ENCODE data around the gene PRMT5. TPM values are rescaled to one million over a fixed set of nuclear protein-coding genes. Genes with fewer than 3 reads are reported as not detected.

PRMT5 gene
- total RNA-seq, 4 donors from 2014 or later: 67.2 to 83.2 (median 78.6) TPM

GRCh38 chr14:22910916-22911315 lies 18.3 kb downstream of the PRMT5 start:
- peaks cover 0 to 19% of the 10 kb centered on the region in 2 donors for H3K4me1 ChIP-seq
- ATAC-seq (no peak), DNase-seq (no peak)
- no peak for TF ChIP-seq CTCF (IDR thresholded peaks at IDR 0.05 in 4 of 5, conservative IDR thresholded peaks at IDR 0.05 in 1 of 5)
- intact Hi-C loops (cut with DNase I; ENCODE audit: low total_unique reads) (no loop called here), in situ Hi-C loops (cut with MboI; ENCODE audit: low sequenced_read_pairs in 4 of 4) (no loop called here)
- H3K4me3 ChIP-seq: no peak overlapping the region
- no peaks in the 10 kb centered on the region for H3K27me3 ChIP-seq
- H3K9me3 ChIP-seq: no peaks in the 10 kb centered on the region
- peaks cover 2 to 40% of the 10 kb centered on the region in 2 donors for H3K36me3 ChIP-seq
- H3K27ac ChIP-seq: peak overlapping the region in 1 of 4 donors; percentile 8

DNA sequence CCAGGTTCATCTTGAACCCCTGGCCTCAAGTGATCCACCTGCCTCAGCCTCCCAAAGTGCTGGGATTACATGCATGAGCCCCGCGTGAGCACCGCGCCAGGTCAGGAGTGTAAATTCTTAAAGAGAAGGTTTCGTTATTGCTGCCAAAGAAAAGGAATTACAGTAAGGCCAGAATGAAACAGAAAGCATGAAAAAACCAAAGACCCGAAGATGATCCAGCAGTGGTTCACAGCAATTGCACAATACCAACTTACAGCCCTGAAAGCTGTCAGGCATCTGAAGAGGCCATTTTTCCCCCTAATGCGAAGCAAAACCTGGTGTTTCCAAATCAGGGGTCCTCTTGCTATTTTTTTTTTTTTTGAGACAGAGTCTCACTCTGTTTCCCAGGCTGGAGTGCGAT lies 20.6 kb downstream of the PRMT5 start:
- in situ Hi-C loops (cut with MboI; ENCODE audit: low sequenced_read_pairs in 4 of 4) (no loop called here), intact Hi-C loops (cut with DNase I; ENCODE audit: low total_unique reads) (no loop called here)
- Histone ChIP-seq H3K4me1 (peaks cover 0 to 14% of the 10 kb centered on the region in 2 donors), H3K27ac (no peak overlapping the region), H3K27me3 (no peaks in the 10 kb centered on the region), H3K9me3 (no peaks in the 10 kb centered on the region), H3K4me3 (no peak overlapping the region), H3K36me3 (peaks cover 6 to 59% of the 10 kb centered on the region in 2 donors)
- TF ChIP-seq POLR2A (IDR thresholded peaks at IDR 0.05): no peak
- TF ChIP-seq CTCF (IDR thresholded peaks at IDR 0.05 in 4 of 5, conservative IDR thresholded peaks at IDR 0.05 in 1 of 5): no peak
- DNase-seq: no peak
- ATAC-seq: no peak

DNA sequence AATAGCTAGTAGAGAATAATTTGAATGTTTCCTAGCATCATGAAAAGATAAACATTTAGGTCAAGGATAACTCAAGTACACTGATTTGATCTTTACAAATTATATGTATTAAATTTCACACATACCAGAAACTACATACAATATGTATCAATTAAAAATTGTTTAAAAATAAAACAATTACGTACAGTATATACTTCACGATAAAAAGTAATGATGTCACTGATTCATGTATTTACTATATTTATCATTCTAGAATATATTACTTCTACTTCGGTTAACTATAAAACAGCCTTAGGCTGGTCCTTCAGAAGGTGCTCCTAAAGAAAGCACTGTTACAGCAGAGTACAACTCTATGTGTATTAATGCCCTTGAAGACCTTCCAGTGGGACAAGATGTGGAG lies 21.7 kb downstream of the PRMT5 start:
- in situ Hi-C loops (cut with MboI; ENCODE audit: low sequenced_read_pairs in 4 of 4) (no loop called here), intact Hi-C loops (cut with DNase I; ENCODE audit: low total_unique reads) (no loop called here)
- H3K4me1 ChIP-seq: peaks cover 0 to 14% of the 10 kb centered on the region in 2 donors
- no peak overlapping the region for H3K4me3 ChIP-seq
- TF ChIP-seq CTCF (IDR thresholded peaks at IDR 0.05 in 4 of 5, conservative IDR thresholded peaks at IDR 0.05 in 1 of 5): no peak
- no peak for TF ChIP-seq POLR2A (IDR thresholded peaks at IDR 0.05)
- peaks cover 8 to 70% of the 10 kb centered on the region in 2 donors for H3K36me3 ChIP-seq
- no peaks in the 10 kb centered on the region for H3K9me3 ChIP-seq
- no peaks in the 10 kb centered on the region for H3K27me3 ChIP-seq
- DNase-seq (no peak), ATAC-seq (no peak)
- no peak overlapping the region for H3K27ac ChIP-seq

DNA sequence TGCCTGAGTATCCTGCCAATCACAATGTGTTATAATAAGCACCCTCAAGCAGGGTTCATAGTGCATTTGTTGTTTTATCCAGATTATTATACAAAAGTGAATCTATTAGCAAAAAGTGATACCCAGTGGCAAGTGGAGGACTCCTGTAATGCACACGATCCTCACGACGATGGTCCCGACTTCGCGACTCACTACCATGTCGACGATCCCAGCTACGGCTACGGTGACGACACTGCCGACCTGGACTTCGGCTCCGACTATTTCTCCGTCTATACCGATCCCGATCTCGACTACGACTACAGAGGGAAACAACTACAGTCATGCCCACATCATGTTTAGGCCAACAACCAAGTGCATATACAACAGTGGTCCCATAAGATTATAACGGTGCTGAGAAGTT lies 23.1 kb downstream of the PRMT5 start:
- peaks cover 0 to under 1% of the 10 kb centered on the region in 2 donors for H3K4me1 ChIP-seq
- H3K4me3 ChIP-seq: no peak overlapping the region
- intact Hi-C loops (cut with DNase I; ENCODE audit: low total_unique reads): no loop called here
- H3K36me3 ChIP-seq: peaks cover 8 to 83% of the 10 kb centered on the region in 2 donors
- no peak for TF ChIP-seq CTCF (IDR thresholded peaks at IDR 0.05 in 4 of 5, conservative IDR thresholded peaks at IDR 0.05 in 1 of 5)
- no peak for TF ChIP-seq POLR2A (IDR thresholded peaks at IDR 0.05)
- in situ Hi-C loops (cut with MboI; ENCODE audit: low sequenced_read_pairs in 4 of 4): no loop called here
- ATAC-seq (no peak), DNase-seq (no peak)
- no peak overlapping the region for H3K27ac ChIP-seq
- H3K27me3 ChIP-seq: no peaks in the 10 kb centered on the region
- H3K9me3 ChIP-seq: no peaks in the 10 kb centered on the region

DNA sequence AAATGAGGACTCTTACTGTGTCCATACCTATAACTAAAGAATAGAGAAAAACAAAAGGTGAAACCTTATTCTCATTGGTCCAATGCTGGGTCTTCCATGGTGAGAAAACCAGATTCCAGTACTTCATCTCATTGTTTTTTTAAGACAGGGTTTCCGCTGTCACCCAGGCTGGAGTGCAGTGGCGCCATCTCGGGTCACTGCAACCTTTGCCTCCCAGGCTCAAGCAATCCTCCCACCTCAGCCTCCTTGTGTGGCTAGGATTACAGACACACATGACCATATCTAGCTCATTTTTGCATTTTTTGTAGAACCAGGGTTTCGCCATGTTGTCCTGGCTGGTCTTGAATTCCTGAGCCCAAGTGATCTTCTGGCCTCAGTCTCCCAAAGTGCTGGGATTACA lies 23.5 kb downstream of the PRMT5 start:
- Histone ChIP-seq H3K9me3 (no peaks in the 10 kb centered on the region), H3K36me3 (peaks cover 8 to 88% of the 10 kb centered on the region in 2 donors), H3K27me3 (no peaks in the 10 kb centered on the region), H3K4me1 (no peaks in the 10 kb centered on the region), H3K4me3 (no peak overlapping the region), H3K27ac (no peak overlapping the region)
- DNase-seq (no peak), ATAC-seq (no peak)
- in situ Hi-C loops (cut with MboI; ENCODE audit: low sequenced_read_pairs in 4 of 4): no loop called here
- intact Hi-C loops (cut with DNase I; ENCODE audit: low total_unique reads): no loop called here
- no peak for TF ChIP-seq CTCF (IDR thresholded peaks at IDR 0.05 in 4 of 5, conservative IDR thresholded peaks at IDR 0.05 in 1 of 5)
- TF ChIP-seq POLR2A (IDR thresholded peaks at IDR 0.05): no peak

Data from gastrocnemius medialis (tissue), 4 donors.